K562 (cell line): ENCODE measurements around the gene SLC34A1. TPM values are rescaled to one million over a fixed set of nuclear protein-coding genes. Genes with fewer than 3 reads are reported as not detected.

Source experiments
- ATAC-seq: fragments of 200-7000 bp; cut with Tn5 transposase; 3 replicates; pipeline ENCODE4 v1.9.1; 2020; ENCODE audit warnings: moderate library complexity
- BruUV-seq: library from RNA; stranded (reverse); fragments of 400-500 nt; replicated peaks from 2 replicates; lab custom pipeline; 2021; lab: Mats Ljungman, UMichigan
- CTCF ChIA-PET: fragments of 300-600 bp; formaldehyde crosslinking; extraction: SDS; loops from one replicate; lab custom pipeline; 2021; ENCODE audit warnings: low intra/inter-chr PET ratio; lab: Yijun Ruan, JAX
- POLR2A ChIA-PET: fragments of 300-600, 350-650 bp; sonication (Branson Sonifier 250); formaldehyde crosslinking; extraction: SDS; loops from one replicate; lab custom pipeline; 2021; ENCODE audit warnings: antibody characterized with exemption, inconsistent platforms; lab: Yijun Ruan, JAX
- DNase-seq, 4 experiments: peaks; one replicate each; pipeline versions ENCODE4 v3.0.0 to v3.0.0-alpha.2; 2011 to 2018; ENCODE audit warnings: low spot score in 3 of 4, mixed read lengths in 3 of 4; ENCODE audit errors: extremely low read depth in 1 of 4
- FAIRE-seq: peaks from 2 replicates; lab custom pipeline; 2011; peaks lifted over from hg19 to GRCh38; lab: Jason Lieb, UNC
- H2AFZ ChIP-seq: 2 replicates; pipeline ENCODE4 v1.6.0; 2011; ENCODE audit warnings: low read depth, low read length, control low read depth, inconsistent platforms
- H3K27ac ChIP-seq: fragments of 200-600 bp; 3 replicates; pipeline ENCODE4 v1.8.0; 2011; ENCODE audit warnings: low read depth, mild to moderate bottlenecking, control low read depth, inconsistent platforms, low read length, moderate library complexity, mixed read lengths; ENCODE audit errors: extremely low read depth
- H3K27me3 ChIP-seq, 2 experiments: fragments of 300-600 bp in 1 of 2; 2 replicates in 1 of 2; 3 replicates in 1 of 2; pipeline versions ENCODE4 v1.6.0 to v1.8.0; 2011; ENCODE audit warnings: inconsistent platforms in 2 of 2, low read length in 2 of 2, mild to moderate bottlenecking in 1 of 2, mixed read lengths in 1 of 2, moderate library complexity in 1 of 2; ENCODE audit not compliant: control insufficient read depth in 2 of 2, insufficient read depth in 2 of 2
- H3K36me3 ChIP-seq: fragments of 300-600 bp; 3 replicates; pipeline ENCODE4 v1.8.0; 2011; ENCODE audit warnings: mild to moderate bottlenecking, low read length, inconsistent platforms; ENCODE audit not compliant: control insufficient read depth, insufficient read depth
- H3K4me1 ChIP-seq, 2 experiments: fragments of 200-600 bp in 1 of 2; replicated peaks in 1 of 2; 2 replicates in 1 of 2; 3 replicates in 1 of 2; pipeline versions ENCODE4 v1.5.1 to v1.8.0; 2011; ENCODE audit warnings: inconsistent platforms in 2 of 2, low read length in 2 of 2, mild to moderate bottlenecking in 1 of 2, mixed read lengths in 1 of 2, moderate library complexity in 1 of 2; ENCODE audit not compliant: control insufficient read depth in 2 of 2, insufficient read depth in 2 of 2
- H3K4me2 ChIP-seq: 2 replicates; pipeline ENCODE4 v1.6.1; 2011; ENCODE audit warnings: low read length, control low read depth, inconsistent platforms, mixed read lengths; ENCODE audit not compliant: insufficient read depth
- H3K4me3 ChIP-seq: fragments of 200-600 bp; sonication (generic), shearing (Covaris generic); 2 replicates; pipeline ENCODE4 v1.5.1; 2016; ENCODE audit warnings: control low read depth, inconsistent platforms
- H3K79me2 ChIP-seq: fragments of 200-600 bp; 3 replicates; pipeline ENCODE4 v1.8.0; 2011; ENCODE audit warnings: low read length, inconsistent platforms; ENCODE audit not compliant: control insufficient read depth, insufficient read depth
- H3K9ac ChIP-seq, 2 experiments: 2 replicates each; pipeline versions ENCODE4 v1.6.0 to v1.6.1; 2011; ENCODE audit warnings: low read depth in 2 of 2, low read length in 2 of 2, control low read depth in 1 of 2, inconsistent platforms in 1 of 2, mild to moderate bottlenecking in 1 of 2, mixed read lengths in 1 of 2; ENCODE audit not compliant: insufficient read depth in 1 of 2
- H3K9me1 ChIP-seq: one replicate; pipeline ENCODE4 v1.6.0; 2011; ENCODE audit warnings: inconsistent platforms, mild to moderate bottlenecking, low read length, moderate library complexity; ENCODE audit not compliant: control insufficient read depth, insufficient read depth
- H3K9me3 ChIP-seq: replicated peaks from 2 replicates; pipeline ENCODE4 v1.5.1; 2011; ENCODE audit warnings: low read depth, low read length, inconsistent platforms; ENCODE audit not compliant: control insufficient read depth, insufficient read depth
- H4K20me1 ChIP-seq: replicated peaks from 2 replicates; pipeline ENCODE4 v1.6.1; 2011; ENCODE audit warnings: low read length, inconsistent platforms, mixed read lengths; ENCODE audit not compliant: control insufficient read depth, insufficient read depth
- ARHGAP35 ChIP-seq: fragments of 450-650 bp; IDR thresholded peaks from 2 replicates; pipeline ENCODE4 v1.6.1; 2018; ENCODE audit not compliant: partially characterized antibody
- BMI1 ChIP-seq: fragments of 150-350 bp; IDR thresholded peaks from 2 replicates; pipeline ENCODE4 v1.6.1; 2014; ENCODE audit warnings: low read length
- HCFC1 ChIP-seq: IDR thresholded peaks from 2 replicates; pipeline ENCODE4 v1.6.1; 2012; ENCODE audit warnings: low read depth, low read length, improper control_type of control experiment
- HEY1 ChIP-seq: fragments of 250-450 bp; sonication (Bioruptor Pico); IDR thresholded peaks from 2 replicates; pipeline ENCODE4 v1.5.0; 2020; ENCODE audit warnings: mild to moderate bottlenecking, moderate library complexity, borderline replicate concordance
- HNRNPL ChIP-seq: fragments of 200-400 bp; formaldehyde crosslinking; IDR thresholded peaks from 2 replicates; pipeline ENCODE4 v1.6.1; 2017; ENCODE audit warnings: low read depth, mild to moderate bottlenecking, low read length
- HNRNPLL ChIP-seq: fragments of 200-400 bp; formaldehyde crosslinking; IDR thresholded peaks from 2 replicates; pipeline ENCODE4 v1.6.1; 2017; ENCODE audit warnings: low read length, low read depth, mild to moderate bottlenecking; ENCODE audit not compliant: poor library complexity, severe bottlenecking
- POLR2A ChIP-seq: fragments of 450-650 bp; conservative IDR thresholded peaks from 2 replicates; pipeline ENCODE4 v1.6.1; 2016
- SPI1 ChIP-seq: IDR thresholded peaks from 2 replicates; pipeline ENCODE4 v1.6.1; 2011; ENCODE audit warnings: low read depth, low read length, control low read depth, borderline replicate concordance
- YBX1 ChIP-seq: fragments of 450-650 bp; IDR thresholded peaks from 2 replicates; pipeline ENCODE4 v1.7.1; 2016; ENCODE audit warnings: mild to moderate bottlenecking
- ZBTB12 ChIP-seq: fragments of 250-450 bp; sonication (Bioruptor Pico); IDR thresholded peaks from 2 replicates; pipeline ENCODE4 v1.4.0; 2020
- ZNF512 ChIP-seq: IDR thresholded peaks from 2 replicates; pipeline ENCODE4 v1.6.1; 2016; ENCODE audit warnings: missing genetic modification characterization, missing compliant biosample characterization
- WGBS: fragments of 100-300 bp; shearing (Covaris generic); methylation state at CpG from one replicate; pipeline ENCODE4 v1.1.6; 2016; ENCODE audit warnings: low coverage, mixed read lengths; ENCODE audit not compliant: insufficient coverage; ENCODE audit errors: missing lambda C conversion rate; 5-methylcytosine and 5-hydroxymethylcytosine counted together
- in situ Hi-C: fragments of 300-500 bp; cut with MboI; formaldehyde crosslinking; loops from 4 replicates; pipeline ENCODE4 v1.15.0; 2018; ENCODE audit warnings: inconsistent platforms, mixed read lengths
- intact Hi-C: fragments of 100-400 bp; cut with micrococcal nuclease; formaldehyde crosslinking; loops from 2 replicates; pipeline ENCODE4 v1.14.2; 2022
- polyA plus RNA-seq, 8 experiments: library from polyadenylated mRNA; depleted of rRNA in 4 of 8; stranded (reverse) in 5 of 8; unstranded in 3 of 8; fragments of >200 nt; fragmentation: Nextera tagmentation in 2 of 8; fragmentation: Illumina TruSeq in 1 of 8; extraction: Ambion mirVana in 2 of 8; extraction: Trizol in 1 of 8; gene quantifications; 2 replicates each; pipeline versions ENCODE4 v1.2.1 to v1.2.3, GENCODE V29; 2011 to 2014; ENCODE audit warnings: inconsistent platforms in 1 of 8, missing spikeins in 1 of 8
- total RNA-seq, 7 experiments: library from RNA; depleted of rRNA in 6 of 7; stranded (reverse); fragments of >200 nt in 6 of 7; fragmentation: Illumina TruSeq in 2 of 7; extraction: Trizol in 2 of 7; gene quantifications; 2 replicates each; pipeline versions ENCODE4 v1.2.1 to v1.2.3, GENCODE V29; 2011 to 2021; ENCODE audit warnings: low replicate concordance in 1 of 7
- TF ChIP-seq, protein P1 (sequence below): fragments of 450-650 bp; IDR thresholded peaks from 2 replicates; pipeline ENCODE4 v1.6.1; 2016; ENCODE audit warnings: borderline replicate concordance

Gene SLC34A1
- total and polyA plus RNA-seq, 9 of the 15 experiments (the other 6 are each of a cell fraction or from before 2014, with no cell fraction given): not detected

DNA sequence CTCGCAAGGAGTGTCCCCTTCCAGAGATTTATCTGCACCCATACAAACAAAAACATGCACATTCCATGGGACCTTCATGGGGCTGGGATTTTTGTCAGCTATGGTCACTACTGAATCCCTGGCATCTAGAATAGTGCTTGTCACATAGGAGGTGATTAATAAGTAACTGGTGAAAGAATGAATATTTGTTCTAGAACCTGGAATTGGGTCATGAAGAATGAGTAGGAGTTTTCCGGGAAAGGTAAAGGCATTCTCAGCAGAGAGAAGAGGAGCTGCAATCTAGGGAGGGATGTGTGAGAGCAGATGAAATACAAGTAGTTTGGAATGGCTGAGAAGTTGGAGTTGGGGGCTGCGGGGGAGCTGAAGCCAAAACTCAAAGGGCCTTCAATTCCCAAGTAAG is 30.0 kb upstream of the SLC34A1 start:
- Histone ChIP-seq H3K4me2 (no peak overlapping the region), H3K9me3 (0 out of 2 replicates have a peak, but pooled peaks cover 3% of the 10 kb centered on the region), H3K4me3 (no peak overlapping the region), H3K79me2 (peaks cover 23% of the 10 kb centered on the region), H2AFZ (no peak overlapping the region), H3K27me3 (no peaks in the 10 kb centered on the region), H3K9me1 (no peaks in the 10 kb centered on the region), H3K9ac (no peak overlapping the region), H3K27ac (no peak overlapping the region), H3K4me1 (peaks cover 15 to 37% of the 10 kb centered on the region in 2 experiments; a peak in 4 of 5 replicates), H3K36me3 (peaks cover 12% of the 10 kb centered on the region; the same call in 2 of the 3 replicates), H4K20me1 (no peaks in the 10 kb centered on the region)
- TF ChIP-seq ZNF512 (tag) (no peak), HCFC1 (no peak), BMI1 (no peak), HNRNPL (no peak), ZBTB12 (CRISPR knock-in tag) (no peak), ARHGAP35 (no peak), HEY1 (CRISPR knock-in tag) (no peak), YBX1 (no peak), HNRNPLL (no peak), SPI1 (no peak), POLR2A (no peak)
- TF ChIP-seq, protein P1, sequence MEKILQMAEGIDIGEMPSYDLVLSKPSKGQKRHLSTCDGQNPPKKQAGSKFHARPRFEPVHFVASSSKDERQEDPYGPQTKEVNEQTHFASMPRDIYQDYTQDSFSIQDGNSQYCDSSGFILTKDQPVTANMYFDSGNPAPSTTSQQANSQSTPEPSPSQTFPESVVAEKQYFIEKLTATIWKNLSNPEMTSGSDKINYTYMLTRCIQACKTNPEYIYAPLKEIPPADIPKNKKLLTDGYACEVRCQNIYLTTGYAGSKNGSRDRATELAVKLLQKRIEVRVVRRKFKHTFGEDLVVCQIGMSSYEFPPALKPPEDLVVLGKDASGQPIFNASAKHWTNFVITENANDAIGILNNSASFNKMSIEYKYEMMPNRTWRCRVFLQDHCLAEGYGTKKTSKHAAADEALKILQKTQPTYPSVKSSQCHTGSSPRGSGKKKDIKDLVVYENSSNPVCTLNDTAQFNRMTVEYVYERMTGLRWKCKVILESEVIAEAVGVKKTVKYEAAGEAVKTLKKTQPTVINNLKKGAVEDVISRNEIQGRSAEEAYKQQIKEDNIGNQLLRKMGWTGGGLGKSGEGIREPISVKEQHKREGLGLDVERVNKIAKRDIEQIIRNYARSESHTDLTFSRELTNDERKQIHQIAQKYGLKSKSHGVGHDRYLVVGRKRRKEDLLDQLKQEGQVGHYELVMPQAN: no peak
- ChIA-PET CTCF (no interaction called here), POLR2A (no interaction called here)
- DNase-seq (no peak), ATAC-seq (no peak), FAIRE-seq (no peak)
- in situ Hi-C loops (no loop called here), intact Hi-C loops (no loop called here)
- no TSS peak for BruUV-seq
- WGBS: 31% methylated on average over 3 of the region's 3 CpGs
